ENCODE results near the gene NOD1. TPM values are rescaled to one million over a fixed set of nuclear protein-coding genes. Genes with fewer than 3 reads are reported as not detected.

NOD1 gene
- total RNA-seq, 2 experiments from 2014 or later, result 12.6 to 12.8 TPM

GRCh38 chr7:30467271-30467670, 11.3 kb downstream of the NOD1 start:
- H3K27me3 Mint-ChIP-seq, result no peaks in the 10 kb centered on the region
- no peak overlapping the region for H3K4me3 Mint-ChIP-seq
- peaks cover 50% of the 10 kb centered on the region for H3K4me1 Mint-ChIP-seq

GRCh38 chr7:30466266-30466665, 12.3 kb downstream of the NOD1 start:
- H3K36me3 Mint-ChIP-seq, result peaks cover 4% of the 10 kb centered on the region
- no peak overlapping the region for H3K4me3 Mint-ChIP-seq
- H3K4me1 Mint-ChIP-seq, result peaks cover 43% of the 10 kb centered on the region
- DNase-seq, result no peak
- H3K27ac Mint-ChIP-seq, result no peak overlapping the region
- no peaks in the 10 kb centered on the region for H3K27me3 Mint-ChIP-seq
- H3K9me3 Mint-ChIP-seq, result no peaks in the 10 kb centered on the region

More at GRCh38 chr7:30467271-30467670, 11.3 kb downstream of the NOD1 start:
- H3K36me3 Mint-ChIP-seq, result peaks cover 4% of the 10 kb centered on the region
- no peak overlapping the region for H3K27ac Mint-ChIP-seq
- H3K9me3 Mint-ChIP-seq, result no peaks in the 10 kb centered on the region
- no peak for DNase-seq

- H3K4me3 Mint-ChIP-seq, result no peak overlapping the region
- H3K27ac Mint-ChIP-seq, result no peak overlapping the region
- no peaks in the 10 kb centered on the region for H3K27me3 Mint-ChIP-seq
- H3K4me1 Mint-ChIP-seq, result peaks cover 39% of the 10 kb centered on the region
- H3K9me3 Mint-ChIP-seq, result no peaks in the 10 kb centered on the region
- no peak for DNase-seq
- H3K36me3 Mint-ChIP-seq, result peaks cover 4% of the 10 kb centered on the region
These were observed 12.8 kb downstream of the NOD1 start for GRCh38 chr7:30465811-30466180.

GRCh38 chr7:30465046-30465810, 13.4 kb downstream of the NOD1 start:
- DNase-seq, result no peak
- Mint-ChIP-seq H3K27me3 (no peaks in the 10 kb centered on the region), H3K4me3 (no peak overlapping the region), H3K4me1 (peaks cover 33% of the 10 kb centered on the region), H3K36me3 (peaks cover 4% of the 10 kb centered on the region), H3K9me3 (no peaks in the 10 kb centered on the region), H3K27ac (no peak overlapping the region)

GRCh38 chr7:30464231-30464671, 14.3 kb downstream of the NOD1 start:
- no peaks in the 10 kb centered on the region for H3K27me3 Mint-ChIP-seq
- peaks cover 29% of the 10 kb centered on the region for H3K4me1 Mint-ChIP-seq
- H3K4me3 Mint-ChIP-seq, result no peak overlapping the region
- H3K27ac Mint-ChIP-seq, result no peak overlapping the region
- no peaks in the 10 kb centered on the region for H3K9me3 Mint-ChIP-seq
- DNase-seq, result no peak
- H3K36me3 Mint-ChIP-seq, result peaks cover 3% of the 10 kb centered on the region

- Mint-ChIP-seq H3K36me3 (peaks cover 3% of the 10 kb centered on the region), H3K27ac (no peak overlapping the region), H3K27me3 (no peaks in the 10 kb centered on the region), H3K4me1 (peaks cover 22% of the 10 kb centered on the region), H3K9me3 (no peaks in the 10 kb centered on the region), H3K4me3 (no peak overlapping the region)
- DNase-seq, result no peak
These were observed 15.0 kb downstream of the NOD1 start for GRCh38 chr7:30463405-30464145.

- H3K27me3 Mint-ChIP-seq, result no peaks in the 10 kb centered on the region
- no peak overlapping the region for H3K4me3 Mint-ChIP-seq
- peaks cover 1% of the 10 kb centered on the region for H3K36me3 Mint-ChIP-seq
- peaks cover 15% of the 10 kb centered on the region for H3K4me1 Mint-ChIP-seq
- no peak overlapping the region for H3K27ac Mint-ChIP-seq
- no peaks in the 10 kb centered on the region for H3K9me3 Mint-ChIP-seq
- no peak for DNase-seq
These were observed 16.4 kb downstream of the NOD1 start for GRCh38 chr7:30462179-30462578.

- no peak overlapping the region for H3K4me3 Mint-ChIP-seq
- DNase-seq, result no peak
- H3K27me3 Mint-ChIP-seq, result no peaks in the 10 kb centered on the region
- H3K9me3 Mint-ChIP-seq, result no peaks in the 10 kb centered on the region
- no peak overlapping the region for H3K27ac Mint-ChIP-seq
- peaks cover 5% of the 10 kb centered on the region for H3K4me1 Mint-ChIP-seq
- peaks cover 1% of the 10 kb centered on the region for H3K36me3 Mint-ChIP-seq
These were observed 18.3 kb downstream of the NOD1 start for GRCh38 chr7:30460246-30460633.

GRCh38 chr7:30459591-30460245, 18.9 kb downstream of the NOD1 start:
- peaks cover 4% of the 10 kb centered on the region for H3K4me1 Mint-ChIP-seq

GRCh38 chr7:30458311-30458710, 20.3 kb downstream of the NOD1 start:
- H3K9me3 Mint-ChIP-seq, result no peaks in the 10 kb centered on the region
- no peaks in the 10 kb centered on the region for H3K36me3 Mint-ChIP-seq
- DNase-seq, result no peak

More at GRCh38 chr7:30459591-30460245, 18.9 kb downstream of the NOD1 start:
- H3K4me3 Mint-ChIP-seq, result no peak overlapping the region
- H3K27ac Mint-ChIP-seq, result no peak overlapping the region
- H3K9me3 Mint-ChIP-seq, result no peaks in the 10 kb centered on the region
- no peaks in the 10 kb centered on the region for H3K27me3 Mint-ChIP-seq
- no peak for DNase-seq
- H3K36me3 Mint-ChIP-seq, result peaks cover 1% of the 10 kb centered on the region

GRCh38 chr7:30453921-30454320, 24.7 kb downstream of the NOD1 start:
- no peak overlapping the region for H3K27ac Mint-ChIP-seq
- no peaks in the 10 kb centered on the region for H3K4me1 Mint-ChIP-seq
- no peak overlapping the region for H3K4me3 Mint-ChIP-seq
- H3K9me3 Mint-ChIP-seq, result no peaks in the 10 kb centered on the region
- H3K36me3 Mint-ChIP-seq, result peaks cover 4% of the 10 kb centered on the region
- DNase-seq, result no peak
- H3K27me3 Mint-ChIP-seq, result no peaks in the 10 kb centered on the region

More at GRCh38 chr7:30458311-30458710, 20.3 kb downstream of the NOD1 start:
- Mint-ChIP-seq H3K4me3 (no peak overlapping the region), H3K4me1 (no peaks in the 10 kb centered on the region), H3K27me3 (no peaks in the 10 kb centered on the region), H3K27ac (no peak overlapping the region)

GRCh38 chr7:30453016-30453415, 25.6 kb downstream of the NOD1 start:
- H3K4me3 Mint-ChIP-seq, result no peak overlapping the region
- H3K27ac Mint-ChIP-seq, result no peak overlapping the region
- no peaks in the 10 kb centered on the region for H3K9me3 Mint-ChIP-seq
- H3K27me3 Mint-ChIP-seq, result no peaks in the 10 kb centered on the region
- no peak for DNase-seq
- no peaks in the 10 kb centered on the region for H3K4me1 Mint-ChIP-seq
- peaks cover 6% of the 10 kb centered on the region for H3K36me3 Mint-ChIP-seq

GRCh38 chr7:30452280-30452930, 26.2 kb downstream of the NOD1 start:
- Mint-ChIP-seq H3K9me3 (no peaks in the 10 kb centered on the region), H3K27ac (no peak overlapping the region), H3K4me3 (no peak overlapping the region), H3K27me3 (no peaks in the 10 kb centered on the region), H3K4me1 (no peaks in the 10 kb centered on the region), H3K36me3 (peaks cover 8% of the 10 kb centered on the region)
- DNase-seq, result no peak

GRCh38 chr7:30451539-30452279, 26.9 kb downstream of the NOD1 start:
- Mint-ChIP-seq H3K27me3 (no peaks in the 10 kb centered on the region), H3K9me3 (no peaks in the 10 kb centered on the region), H3K4me1 (no peaks in the 10 kb centered on the region), H3K36me3 (peaks cover 8% of the 10 kb centered on the region), H3K4me3 (no peak overlapping the region), H3K27ac (no peak overlapping the region)
- DNase-seq, result no peak

All from activated naive CD8-positive, alpha-beta T cell treated with anti-CD3 and anti-CD28 coated beads for 36 hours (primary cell).